ENCODE measurements around the gene KLK1. TPM values are rescaled to one million over a fixed set of nuclear protein-coding genes. Genes with fewer than 3 reads are reported as not detected.

Gene KLK1
- total and polyA plus RNA-seq, 2 of the 13 experiments (the other 11 are each of a cell fraction or from before 2014, with no cell fraction given): not detected

DNA sequence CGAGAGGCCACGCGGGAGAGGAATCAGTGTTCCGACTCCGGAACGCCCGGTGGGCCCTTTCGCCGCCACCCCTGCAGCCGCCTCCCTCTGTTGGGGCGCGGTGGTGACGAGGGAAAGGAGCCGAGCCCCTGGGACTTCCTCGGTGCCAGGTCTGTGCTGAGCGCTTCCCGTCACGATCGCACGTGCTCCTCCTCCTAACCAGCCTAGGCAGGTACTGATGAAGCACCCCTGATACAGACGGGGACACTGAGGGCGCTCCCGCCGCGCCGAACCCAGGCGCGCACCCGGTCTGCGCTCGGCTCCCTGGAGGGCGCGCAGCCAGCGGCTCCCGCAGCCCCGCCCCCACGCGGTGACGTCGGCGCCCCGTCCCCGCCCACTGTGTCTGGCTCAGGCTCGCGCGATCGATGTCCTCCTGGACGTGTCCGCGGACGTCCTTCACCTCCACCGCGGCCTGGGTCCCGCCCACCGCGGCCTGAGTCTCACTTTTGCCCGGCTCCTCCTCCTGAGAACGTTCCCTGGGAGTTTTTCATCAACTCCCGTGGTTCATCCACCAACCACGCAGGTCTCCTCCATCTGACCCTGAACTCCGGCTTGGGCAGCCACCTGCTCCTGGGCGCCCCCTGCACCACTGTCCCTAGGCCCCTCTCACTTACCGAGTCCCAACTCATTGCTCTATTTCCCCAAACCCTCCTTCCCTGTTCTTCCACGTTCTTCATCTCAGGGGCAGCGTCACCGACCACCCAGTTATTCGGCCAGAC lies 12.4 kb upstream of the KLK1 start (continued):
- TF ChIP-seq, protein P1, sequence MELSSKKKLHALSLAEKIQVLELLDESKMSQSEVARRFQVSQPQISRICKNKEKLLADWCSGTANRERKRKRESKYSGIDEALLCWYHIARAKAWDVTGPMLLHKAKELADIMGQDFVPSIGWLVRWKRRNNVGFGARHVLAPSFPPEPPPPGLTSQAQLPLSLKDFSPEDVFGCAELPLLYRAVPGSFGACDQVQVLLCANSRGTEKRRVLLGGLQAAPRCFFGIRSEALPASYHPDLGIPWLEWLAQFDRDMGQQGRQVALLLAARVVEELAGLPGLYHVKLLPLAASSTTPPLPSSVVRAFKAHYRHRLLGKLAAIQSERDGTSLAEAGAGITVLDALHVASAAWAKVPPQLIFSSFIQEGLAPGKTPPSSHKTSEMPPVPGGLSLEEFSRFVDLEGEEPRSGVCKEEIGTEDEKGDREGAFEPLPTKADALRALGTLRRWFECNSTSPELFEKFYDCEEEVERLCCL (CRISPR knock-in tag; IDR thresholded peaks at IDR 0.05; ENCODE audit: borderline replicate concordance): no peak
- TF ChIP-seq GZF1 (CRISPR knock-in tag; IDR thresholded peaks at IDR 0.05): no peak
- TF ChIP-seq ZMYM3 (CRISPR knock-in tag; IDR thresholded peaks at IDR 0.05): no peak
- no peak for TF ChIP-seq ZNF670 (CRISPR knock-in tag; IDR thresholded peaks at IDR 0.05; ENCODE audit: borderline replicate concordance)
- no peak for TF ChIP-seq ZNF17 (CRISPR knock-in tag; IDR thresholded peaks at IDR 0.05)
- TF ChIP-seq ZBTB14 (CRISPR knock-in tag; IDR thresholded peaks at IDR 0.05): peak; percentile 81
- no peak for TF ChIP-seq CC2D1A (CRISPR knock-in tag; IDR thresholded peaks at IDR 0.05)
- peak; percentile 49 for TF ChIP-seq SKI (IDR thresholded peaks at IDR 0.05; ENCODE audit: partially characterized antibody)
- TF ChIP-seq BCL3 (CRISPR knock-in tag; IDR thresholded peaks at IDR 0.05): no peak; the same call in 1 of the 2 replicates
- peak; percentile 56; the same call in 1 of the 2 replicates for TF ChIP-seq ZBTB7A (CRISPR knock-in tag; IDR thresholded peaks at IDR 0.05)
- no peak for TF ChIP-seq ZNF549 (CRISPR knock-in tag; IDR thresholded peaks at IDR 0.05)
- TF ChIP-seq EHMT2 (IDR thresholded peaks at IDR 0.05; ENCODE audit: borderline replicate concordance, low read depth, low read length): no peak
- TF ChIP-seq CREB3 (CRISPR knock-in tag; IDR thresholded peaks at IDR 0.05): no peak
- TF ChIP-seq AHDC1 (CRISPR knock-in tag; IDR thresholded peaks at IDR 0.05; ENCODE audit: borderline replicate concordance): no peak
- TF ChIP-seq E2F2 (CRISPR knock-in tag; IDR thresholded peaks at IDR 0.05; ENCODE audit: borderline replicate concordance): no peak
- TF ChIP-seq ZNF788 (CRISPR knock-in tag; IDR thresholded peaks at IDR 0.05; ENCODE audit: borderline replicate concordance): peak; percentile 57; the same call in 1 of the 2 replicates
- TF ChIP-seq HNF4A (CRISPR knock-in tag; IDR thresholded peaks at IDR 0.05): no peak

Measured in HepG2 (cell line).